GM23248 (cell line): Measurements from ENCODE around the gene RETREG1.
"Not testable (repeated sequence)": the region's sequence is repeated elsewhere in the genome, so short reads cannot be mapped to it uniquely, and the experiment has no call there.

Source experiments
- EZH2 ChIP-seq: fragments of 200-600 bp; sonication (generic); IDR thresholded peaks from 2 replicates; pipeline ENCODE4 v1.6.1; 2018; ENCODE audit warnings: antibody characterized with exemption, mild to moderate bottlenecking; ENCODE audit not compliant: insufficient read depth, poor library complexity, severe bottlenecking
- EZH2phosphoT487 ChIP-seq: fragments of 200-600 bp; sonication (generic); IDR thresholded peaks from 2 replicates; pipeline ENCODE4 v1.6.1; 2018; ENCODE audit warnings: antibody characterized with exemption, moderate library complexity, mild to moderate bottlenecking, low read depth; ENCODE audit not compliant: insufficient read depth

DNA sequence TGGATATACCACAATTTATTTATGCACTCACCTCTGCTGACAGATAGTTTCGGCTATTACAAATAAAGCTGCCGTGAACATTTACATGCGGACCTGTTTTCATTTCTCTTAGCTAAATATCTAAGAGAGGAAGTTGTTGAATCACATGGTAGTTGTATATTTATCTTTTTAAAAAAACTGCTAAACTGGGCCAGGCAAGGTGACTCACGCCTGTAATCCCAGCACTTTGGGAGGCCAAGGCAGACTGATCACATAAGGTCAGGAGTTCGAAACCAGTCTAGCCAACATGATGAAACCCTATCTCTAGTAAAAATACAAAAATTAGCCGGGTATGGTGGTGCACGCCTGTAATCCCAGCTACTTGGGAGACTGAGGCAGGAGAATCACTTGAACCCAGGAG lies 73.6 kb downstream of the RETREG1 start:
- not testable (repeated sequence) for TF ChIP-seq EZH2phosphoT487, EZH2
